GM10847 (cell line): Measurements from ENCODE around the gene DDX18.

Source experiments
- POLR2A ChIP-seq: IDR thresholded peaks from 2 replicates; pipeline ENCODE4 v1.6.1; 2011; ENCODE audit not compliant: insufficient read length; ENCODE audit errors: extremely low read depth

DDX18 gene

DNA sequence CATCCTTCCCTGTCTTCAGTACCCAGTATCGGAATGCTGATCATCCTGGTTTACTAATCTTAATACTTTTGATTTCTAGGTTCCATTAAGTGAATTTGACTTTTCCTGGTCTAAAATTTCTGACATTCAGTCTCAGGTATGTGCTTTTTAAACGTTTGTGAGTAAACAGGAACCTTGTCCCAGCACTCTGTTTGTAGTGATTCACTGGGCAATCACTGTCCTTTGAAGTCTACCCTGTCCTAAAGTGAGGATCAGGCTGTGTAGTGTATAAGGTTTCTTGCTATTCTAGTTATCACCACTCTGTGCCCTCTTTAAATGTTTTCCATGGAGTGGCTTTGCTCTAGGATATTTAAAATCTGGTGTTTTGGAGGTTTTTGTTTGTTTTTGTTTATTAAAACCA is 14.4 kb downstream of the DDX18 start:
- TF ChIP-seq POLR2A, result no peak

DNA sequence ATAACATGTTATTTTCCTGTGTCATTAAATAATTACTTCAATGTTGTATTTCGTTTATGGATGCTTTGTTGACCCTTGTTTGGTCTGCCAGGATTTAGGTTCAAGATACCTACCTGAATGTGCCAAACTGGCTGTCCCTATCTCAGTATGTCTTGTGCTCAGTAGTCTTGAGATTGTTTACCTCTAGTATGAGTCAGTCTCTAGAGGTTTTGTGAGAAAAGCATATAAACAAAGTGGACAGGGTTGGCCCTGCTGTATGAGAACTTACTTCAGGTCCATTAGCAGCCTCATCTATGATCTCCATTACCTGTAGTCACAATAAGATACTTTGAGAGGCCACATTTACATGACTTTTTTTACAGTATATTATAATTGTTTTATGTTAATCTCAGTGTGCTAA is 17.8 kb downstream of the DDX18 start:
- no peak for TF ChIP-seq POLR2A

DNA sequence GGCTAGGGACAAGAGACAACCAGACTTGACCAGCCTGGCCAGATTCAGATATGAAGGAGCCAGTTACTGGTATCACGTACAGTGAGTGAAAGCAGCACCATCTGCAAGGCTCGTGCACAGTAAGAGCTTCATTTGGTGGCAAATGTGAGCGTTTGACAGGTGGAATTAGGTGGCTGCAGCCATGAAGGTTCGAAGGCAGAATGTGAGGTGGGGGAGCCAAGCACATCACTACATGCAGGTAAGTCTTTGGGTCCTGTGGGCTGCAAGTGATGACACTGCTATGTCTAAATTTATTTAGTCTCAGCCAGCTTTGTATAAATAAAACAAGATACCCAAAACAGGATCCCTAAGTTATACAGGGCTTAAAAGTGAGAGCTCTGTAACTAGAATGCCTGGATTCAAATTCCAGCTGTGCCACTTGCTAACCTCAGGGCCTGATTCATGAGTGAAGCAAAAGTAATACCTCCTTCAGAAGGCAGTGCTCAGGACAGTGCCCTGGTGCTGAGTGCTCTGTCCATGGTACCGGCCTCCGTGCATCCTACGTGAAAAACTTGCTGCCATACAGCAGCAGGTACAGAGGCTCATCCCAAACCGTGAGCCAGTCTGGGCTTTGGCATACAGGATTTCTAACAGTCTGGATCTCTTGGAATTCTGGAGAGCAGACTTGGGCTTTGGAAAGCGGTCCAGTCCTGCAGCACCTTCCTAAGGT is 18.6 kb downstream of the DDX18 start:
- TF ChIP-seq POLR2A, result no peak

DNA sequence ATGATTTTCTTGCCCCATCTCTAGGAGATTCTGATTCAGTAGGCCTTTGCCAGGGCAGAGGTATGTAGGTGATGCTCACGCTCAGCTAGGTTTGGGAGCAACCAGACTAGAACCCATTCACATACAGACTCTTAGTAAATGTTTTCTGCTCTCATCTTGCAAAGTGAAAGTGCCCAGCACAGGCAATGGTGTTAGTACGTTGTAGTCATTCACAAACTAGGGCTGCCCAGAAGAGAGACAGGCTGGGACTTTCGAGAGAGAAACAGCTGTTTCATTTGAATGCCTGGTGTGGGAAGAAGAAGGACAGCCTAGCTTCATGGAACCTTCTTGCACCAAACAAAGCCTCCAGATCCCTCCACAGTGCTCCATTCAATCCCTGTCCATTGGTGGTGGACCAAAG is 19.4 kb downstream of the DDX18 start:
- no peak for TF ChIP-seq POLR2A

DNA sequence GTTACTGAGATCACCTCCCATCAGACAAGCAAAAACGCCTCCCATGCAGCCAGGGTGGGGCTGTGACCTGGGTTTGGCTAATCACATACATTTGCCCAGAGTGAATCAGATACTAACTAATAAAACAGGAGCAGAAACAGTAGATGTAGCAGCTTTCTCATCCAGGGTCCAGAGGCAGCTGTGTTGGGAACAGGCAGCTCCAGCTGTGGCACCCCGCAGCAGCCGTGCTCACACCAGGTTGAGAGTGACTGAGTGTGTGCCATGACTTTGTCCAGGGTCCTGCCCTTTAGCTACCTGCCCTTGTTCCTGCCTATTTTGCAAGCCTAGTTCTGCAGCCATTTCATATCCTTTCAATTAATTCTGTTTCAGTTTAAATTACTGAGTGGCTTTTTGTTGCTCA is 20.5 kb downstream of the DDX18 start:
- no peak for TF ChIP-seq POLR2A

DNA sequence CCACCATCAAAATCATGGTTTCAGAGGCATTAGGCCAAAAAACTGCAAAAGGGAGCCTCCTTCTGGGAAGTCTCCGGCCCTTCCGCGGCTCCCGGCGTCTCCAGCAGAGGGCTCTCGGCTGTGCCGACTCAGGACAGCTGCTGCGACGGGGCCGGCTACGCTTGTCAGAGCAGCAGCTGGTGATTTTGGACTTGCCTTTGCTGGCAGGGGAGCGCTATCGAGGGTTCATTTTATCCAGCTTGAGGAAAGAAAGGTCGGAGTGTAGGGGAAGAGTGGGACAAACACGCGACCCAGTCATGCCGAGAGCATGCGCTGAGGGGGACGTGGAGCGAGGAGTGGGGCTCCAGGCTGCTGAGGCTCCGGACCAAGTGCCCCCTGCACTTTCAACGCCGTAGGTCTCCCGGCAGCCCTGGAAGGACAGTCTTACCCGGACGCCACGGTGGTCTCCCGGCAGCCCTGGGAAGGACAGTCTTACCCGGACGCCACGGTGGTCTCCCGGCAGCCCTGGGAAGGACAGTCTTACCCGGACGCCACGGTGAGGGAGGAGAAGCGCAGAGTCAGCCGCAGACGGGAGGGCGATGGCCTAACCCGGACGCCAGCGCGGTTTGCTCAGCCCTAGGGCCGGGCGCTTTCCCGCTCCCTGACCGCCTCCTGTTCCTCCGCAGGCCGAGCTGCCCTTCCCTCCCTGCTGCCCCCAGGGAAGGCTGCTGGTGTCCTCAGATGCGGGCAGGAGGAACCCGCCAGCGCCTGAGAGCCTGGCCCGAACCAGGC is 21.7 kb downstream of the DDX18 start:
- TF ChIP-seq POLR2A, result no peak

DNA sequence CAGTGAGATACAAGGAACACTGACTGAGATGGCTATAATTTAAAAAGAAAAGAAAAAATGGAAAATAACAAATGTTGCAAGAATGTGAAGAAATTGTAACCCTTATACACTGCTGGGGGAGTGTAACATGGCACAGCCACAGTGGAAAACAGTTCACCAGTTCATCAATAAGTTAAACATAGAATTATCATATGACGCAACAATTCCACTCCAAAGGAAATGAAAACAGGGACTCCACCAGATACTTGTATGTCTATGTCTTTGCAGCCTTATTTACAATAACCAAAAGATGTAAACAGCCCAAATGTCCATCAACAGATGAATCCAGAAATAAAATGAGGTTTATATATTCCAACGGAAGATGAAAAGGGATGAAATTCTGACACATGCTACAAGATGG is 30.8 kb downstream of the DDX18 start:
- TF ChIP-seq POLR2A, result no peak

DNA sequence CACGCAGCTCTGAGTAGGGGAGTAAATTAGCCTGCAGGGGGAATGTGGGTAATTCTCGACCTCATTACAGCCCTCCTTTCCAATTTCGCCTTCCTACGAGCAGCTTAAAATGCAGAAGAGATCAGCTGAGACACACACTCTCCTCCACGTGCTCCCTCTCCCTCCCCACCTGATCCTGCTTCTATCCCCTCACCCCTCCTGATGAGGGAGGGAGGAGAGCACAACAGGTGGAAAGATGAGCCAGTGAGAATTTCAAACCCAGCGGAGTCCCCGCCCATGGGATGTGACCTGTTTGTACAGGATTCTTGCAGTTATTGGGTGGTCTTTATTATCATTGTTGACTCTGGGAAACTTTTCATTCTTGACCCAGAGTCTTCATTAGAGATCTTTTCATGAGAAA is 35.5 kb downstream of the DDX18 start:
- TF ChIP-seq POLR2A, result no peak

DNA sequence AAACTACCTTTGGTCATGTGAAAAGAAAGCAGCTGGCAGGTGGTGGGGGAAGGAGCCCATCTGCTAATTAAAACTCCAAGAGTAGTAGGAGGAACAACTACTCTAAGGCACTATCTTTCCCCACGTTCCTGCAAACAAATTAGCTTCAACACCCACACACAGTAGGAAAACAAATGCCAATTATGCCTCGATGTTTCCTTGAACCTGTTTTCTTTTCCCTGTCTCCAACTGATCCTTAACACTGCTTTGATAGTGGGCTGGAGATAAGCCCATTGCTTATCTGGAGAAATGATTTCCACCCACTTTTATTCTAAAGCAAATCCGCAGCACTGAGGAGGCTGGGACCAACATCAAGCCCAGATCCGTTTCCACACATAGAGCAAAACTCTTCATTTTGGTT is 36.0 kb downstream of the DDX18 start:
- TF ChIP-seq POLR2A, result no peak

DNA sequence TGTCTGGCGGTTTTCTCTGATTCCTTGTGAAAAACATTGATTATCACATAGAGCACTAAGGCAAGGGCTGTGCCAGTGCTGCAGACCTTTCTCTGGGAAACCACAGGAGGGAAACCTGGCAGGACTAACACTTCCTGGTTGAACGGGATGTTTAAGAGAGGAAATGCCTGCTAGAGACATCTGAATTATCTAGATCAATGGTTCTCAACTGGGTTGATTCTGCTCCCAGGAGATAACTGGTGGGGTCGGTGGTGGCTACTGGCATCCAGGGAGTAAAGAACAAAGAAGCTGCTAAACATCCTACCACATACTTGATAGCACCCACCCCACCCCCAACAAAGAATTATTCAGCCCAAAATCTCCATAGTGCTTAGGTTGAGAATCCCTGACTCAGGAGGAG is 37.5 kb downstream of the DDX18 start:
- TF ChIP-seq POLR2A, result no peak

DNA sequence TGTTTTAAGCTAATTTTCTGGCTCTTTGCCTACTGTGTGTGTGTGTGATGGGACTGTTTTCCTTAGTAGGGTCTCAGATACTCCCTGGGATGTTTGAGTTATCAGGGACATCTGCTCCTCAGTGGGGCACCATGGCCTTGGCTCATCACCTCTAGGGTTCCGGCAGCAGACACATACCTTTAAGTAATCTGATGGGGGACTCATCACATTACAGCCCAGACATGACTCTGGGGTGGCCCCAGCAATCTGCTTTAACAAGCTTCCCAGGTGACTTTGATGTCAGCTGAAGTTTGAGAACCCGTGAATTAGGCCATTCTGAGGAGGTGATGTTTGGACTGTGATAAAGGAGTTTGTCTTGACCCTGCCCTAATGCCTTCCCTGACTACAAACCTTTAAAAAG is 38.8 kb downstream of the DDX18 start:
- no peak for TF ChIP-seq POLR2A

DNA sequence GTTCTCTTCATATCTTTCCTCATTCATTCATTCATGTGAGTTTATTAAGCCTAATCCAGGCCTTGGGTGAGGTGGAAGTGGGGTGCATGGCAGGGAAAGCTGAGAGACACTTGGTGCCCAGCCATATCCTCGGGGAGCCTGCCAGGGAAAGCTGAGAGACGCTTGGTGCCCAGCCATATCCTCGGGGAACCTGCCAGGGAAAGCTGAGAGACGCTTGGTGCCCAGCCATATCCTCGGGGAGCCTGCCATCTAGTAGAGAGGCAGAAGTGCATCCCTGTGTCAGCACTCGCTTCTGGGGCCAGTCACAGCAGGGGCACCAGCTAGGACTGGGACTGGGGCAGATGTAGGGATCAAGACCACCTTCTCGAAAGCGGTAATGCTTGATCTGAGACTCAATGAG is 39.4 kb downstream of the DDX18 start:
- no peak for TF ChIP-seq POLR2A

DNA sequence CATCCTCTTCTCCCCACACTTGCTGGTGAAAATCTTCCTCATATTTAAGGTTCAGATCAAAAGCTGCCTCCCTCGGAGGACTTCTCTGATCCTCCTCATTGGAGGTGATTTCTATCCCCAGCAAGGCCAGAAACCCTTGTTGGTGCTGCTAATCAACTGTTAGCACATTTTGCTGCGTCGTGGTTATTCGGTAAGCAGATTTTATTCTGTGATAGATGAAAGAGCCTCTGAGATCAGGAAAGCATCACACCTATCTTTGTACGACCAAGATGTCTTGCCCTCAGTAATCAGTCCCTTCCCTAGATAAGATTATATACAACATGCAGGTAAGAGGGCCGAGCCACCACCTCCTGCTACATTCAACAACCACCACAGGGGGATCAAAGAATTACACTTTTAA is 40.1 kb downstream of the DDX18 start:
- no peak for TF ChIP-seq POLR2A

DNA sequence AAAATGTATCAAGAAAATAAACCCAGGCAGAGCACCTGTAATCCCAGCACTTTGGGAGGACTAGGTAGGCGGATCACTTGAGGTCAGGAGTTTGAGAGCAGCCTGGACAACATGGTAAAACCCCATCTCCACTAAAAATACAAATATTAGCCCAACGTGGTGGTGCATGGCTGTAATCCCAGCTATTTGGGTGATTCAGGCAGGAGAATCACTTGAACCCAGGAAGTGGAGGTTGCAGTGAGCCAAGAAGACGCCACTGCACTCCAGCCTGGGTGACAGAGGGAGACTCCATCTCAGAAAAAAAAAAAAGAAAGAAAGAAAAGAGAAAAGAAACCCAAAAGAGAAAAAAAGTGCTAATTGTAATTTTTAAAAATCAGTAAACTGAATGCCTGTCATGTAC is 41.4 kb downstream of the DDX18 start:
- TF ChIP-seq POLR2A, result no peak

DNA sequence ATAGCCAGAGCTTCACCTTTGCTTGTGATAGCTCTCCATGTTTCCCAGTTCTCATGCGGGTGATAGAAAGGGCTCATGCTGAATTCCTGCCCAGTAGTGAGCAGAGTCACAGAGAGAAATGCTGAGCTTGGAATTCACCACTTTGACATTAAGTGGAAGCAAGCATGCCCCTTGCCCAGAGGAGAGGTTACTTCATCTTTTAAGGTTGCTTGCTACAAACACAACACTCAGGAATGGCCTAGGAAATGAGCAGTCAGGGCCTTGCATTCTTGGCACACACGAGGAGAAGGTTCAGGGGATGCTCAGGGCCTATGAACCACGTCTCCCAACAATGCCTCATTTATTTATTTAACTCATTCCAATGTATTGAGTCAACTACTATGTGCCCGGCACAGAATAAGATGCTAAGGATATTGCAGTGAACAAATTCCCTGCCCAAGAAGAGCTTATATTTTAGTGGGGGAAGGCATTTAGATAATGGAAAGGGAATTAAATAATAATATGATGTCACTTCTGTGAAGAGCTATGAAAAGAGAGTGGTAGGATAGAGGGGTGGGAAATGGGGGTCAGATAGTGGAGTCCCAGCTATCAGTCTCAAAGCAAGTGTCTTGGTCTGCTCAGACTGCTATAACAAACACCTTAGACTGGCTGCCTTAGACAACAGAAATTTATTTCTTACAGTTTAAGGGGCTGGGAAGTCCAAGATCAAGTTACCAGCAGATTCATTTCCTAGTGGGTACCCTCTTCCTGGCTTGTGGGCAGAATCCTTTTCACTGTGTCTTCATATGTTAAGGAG is 42.1 kb downstream of the DDX18 start:
- no peak for TF ChIP-seq POLR2A

DNA sequence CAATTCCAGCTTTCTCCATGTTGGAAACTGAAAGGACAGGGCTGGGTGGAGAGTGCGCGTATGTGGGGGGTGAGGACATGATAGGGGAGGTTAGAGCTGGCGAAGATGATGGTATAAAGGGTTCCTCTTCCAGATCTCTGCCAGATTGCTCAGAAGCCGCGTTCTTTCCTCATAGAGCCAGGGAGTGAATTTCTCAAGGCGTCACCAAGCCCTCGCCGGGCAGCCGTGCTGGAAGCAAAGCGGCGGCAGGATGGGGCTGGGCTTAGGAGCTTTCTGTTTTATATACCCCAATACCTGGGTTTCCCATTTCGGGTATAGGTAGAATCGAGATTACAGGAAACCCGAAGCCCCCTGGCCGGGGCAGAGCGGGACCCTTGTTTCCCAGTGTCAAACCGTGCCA is 43.8 kb downstream of the DDX18 start:
- TF ChIP-seq POLR2A, result no peak

DNA sequence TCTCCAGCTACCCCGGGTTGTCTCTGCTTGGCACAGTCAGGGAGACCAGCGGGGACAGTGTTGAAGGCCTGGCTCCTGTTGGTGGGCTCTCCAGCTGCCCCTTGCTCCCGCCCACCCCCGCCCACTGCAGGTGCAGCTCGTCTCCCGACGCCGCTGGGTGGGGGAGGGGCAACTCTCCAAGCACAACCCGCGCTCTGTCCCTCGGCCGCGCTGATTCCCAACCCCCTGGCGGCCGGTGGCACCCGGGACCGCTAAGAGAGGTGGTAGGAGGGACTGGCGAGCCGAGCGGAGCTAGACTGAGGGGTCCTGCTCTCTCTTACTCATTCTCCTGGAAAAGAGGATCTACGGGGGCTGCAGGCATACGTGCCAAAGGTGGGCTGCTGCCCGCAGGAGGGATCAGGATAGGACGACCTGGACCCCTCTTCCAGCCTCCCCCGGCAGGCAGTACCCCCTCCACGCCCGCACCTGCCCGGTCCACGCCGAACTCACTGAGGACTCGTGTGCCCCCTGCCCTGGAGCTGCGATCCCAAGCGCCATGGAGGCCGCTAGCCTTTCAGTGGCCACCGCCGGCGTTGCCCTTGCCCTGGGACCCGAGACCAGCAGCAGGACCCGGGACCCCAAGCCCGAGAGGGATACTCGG is 44.5 kb downstream of the DDX18 start:
- no peak for TF ChIP-seq POLR2A
